Endothelial cell of umbilical vein (primary cell): Measurements from ENCODE around the gene ALDH1A3. TPM values are rescaled to one million over a fixed set of nuclear protein-coding genes. Genes with fewer than 3 reads are reported as not detected.

Experiments used
- BruUV-seq: library from RNA; stranded (reverse); fragments of 400-500 nt; replicated peaks from 2 replicates; lab custom pipeline; 2021; lab: Mats Ljungman, UMichigan
- CTCF ChIA-PET: fragments of 300-600, 350-600 bp; sonication (Branson Sonifier 250); formaldehyde crosslinking; loops from one replicate; lab custom pipeline; 2021; ENCODE audit warnings: antibody characterized with exemption, inconsistent platforms; lab: Charles Lee
- POLR2A ChIA-PET: fragments of 300-600, 350-600 bp; sonication (Branson Sonifier 250); formaldehyde crosslinking; loops from one replicate; lab custom pipeline; 2021; ENCODE audit warnings: antibody characterized with exemption, inconsistent platforms; lab: Charles Lee
- DNase-seq: peaks from one replicate; pipeline ENCODE4 v3.0.0-alpha.2; 2011; ENCODE audit warnings: low read depth, low spot score
- FAIRE-seq: peaks from 2 replicates; lab custom pipeline; 2011; peaks lifted over from hg19 to GRCh38; lab: Jason Lieb, UNC
- H2AFZ ChIP-seq: 2 replicates; pipeline ENCODE4 v1.6.0; 2012; ENCODE audit warnings: low read depth, low read length, control low read depth, inconsistent platforms
- H3K27ac ChIP-seq: 2 replicates; pipeline ENCODE4 v1.5.1; 2011; ENCODE audit warnings: low read depth, mild to moderate bottlenecking, control low read depth, low read length, moderate library complexity; ENCODE audit not compliant: insufficient read depth
- H3K27me3 ChIP-seq, 2 experiments: 2 replicates each; pipeline versions ENCODE4 v1.6.0 to v1.6.1; 2011; ENCODE audit warnings: low read length in 2 of 2, mixed read lengths in 1 of 2; ENCODE audit not compliant: control insufficient read depth in 2 of 2, insufficient read depth in 2 of 2
- H3K36me3 ChIP-seq, 2 experiments: 2 replicates in 1 of 2; 3 replicates in 1 of 2; pipeline ENCODE4 v1.5.1; 2011; ENCODE audit warnings: low read length in 2 of 2, mild to moderate bottlenecking in 1 of 2, moderate library complexity in 1 of 2; ENCODE audit not compliant: control insufficient read depth in 2 of 2, insufficient read depth in 2 of 2; ENCODE audit errors: extremely low read depth in 1 of 2
- H3K4me1 ChIP-seq: 3 replicates; pipeline ENCODE4 v1.5.1; 2011; ENCODE audit warnings: mild to moderate bottlenecking, low read length; ENCODE audit not compliant: control insufficient read depth, insufficient read depth; ENCODE audit errors: extremely low read depth
- H3K4me2 ChIP-seq: 2 replicates; pipeline ENCODE4 v1.6.1; 2011; ENCODE audit warnings: low read length, control low read depth, mixed read lengths; ENCODE audit not compliant: insufficient read depth
- H3K4me3 ChIP-seq, 3 experiments: fragments of 200-600 bp in 1 of 3; sonication (generic), shearing (Covaris generic) in 1 of 3; replicated peaks in 1 of 3; 2 replicates each; pipeline ENCODE4 v1.5.1; 2011 to 2016; ENCODE audit warnings: control low read depth in 3 of 3, low read length in 3 of 3, mild to moderate bottlenecking in 2 of 3, inconsistent platforms in 1 of 3, low read depth in 1 of 3, moderate library complexity in 1 of 3; ENCODE audit not compliant: insufficient read depth in 1 of 3
- H3K79me2 ChIP-seq: 2 replicates; pipeline ENCODE4 v1.6.0; 2012; ENCODE audit warnings: low read length, inconsistent platforms; ENCODE audit not compliant: control insufficient read depth, insufficient read depth
- H3K9ac ChIP-seq: replicated peaks from 2 replicates; pipeline ENCODE3; 2011; ENCODE audit warnings: low read length, control low read depth; ENCODE audit not compliant: insufficient read depth; ENCODE audit errors: extremely low read depth
- H3K9me1 ChIP-seq: replicated peaks from 3 replicates; pipeline ENCODE4 v1.6.0; 2011; ENCODE audit warnings: mild to moderate bottlenecking, low read length; ENCODE audit not compliant: control insufficient read depth, insufficient read depth; ENCODE audit errors: extremely low read depth
- H3K9me3 ChIP-seq: replicated peaks from 2 replicates; pipeline ENCODE4 v1.5.1; 2012; ENCODE audit warnings: low read length, inconsistent platforms; ENCODE audit not compliant: control insufficient read depth, insufficient read depth
- H4K20me1 ChIP-seq: replicated peaks from 2 replicates; pipeline ENCODE3; 2011; ENCODE audit warnings: mild to moderate bottlenecking, low read length; ENCODE audit not compliant: control insufficient read depth, insufficient read depth; ENCODE audit errors: extremely low read depth
- CTCF ChIP-seq, 2 donors: IDR thresholded peaks; 1 replicate in 1 of 2; 2 replicates in 1 of 2; pipeline ENCODE4 v1.5.1; 2011; ENCODE audit warnings: low read length in 2 of 2, mild to moderate bottlenecking in 2 of 2, moderate library complexity in 2 of 2, control low read depth in 1 of 2, inconsistent platforms in 1 of 2, low read depth in 1 of 2; ENCODE audit not compliant: insufficient read depth in 1 of 2; ENCODE audit errors: extremely low read depth in 1 of 2
- EZH2 ChIP-seq: IDR thresholded peaks from 2 replicates; pipeline ENCODE4 v1.6.1; 2012; ENCODE audit warnings: borderline replicate concordance, low read depth, mild to moderate bottlenecking, moderate library complexity, low read length, inconsistent platforms; ENCODE audit not compliant: severe bottlenecking
- FOS ChIP-seq: IDR thresholded peaks from 2 replicates; pipeline ENCODE4 v1.6.1; 2011; ENCODE audit warnings: mild to moderate bottlenecking, low read length, moderate library complexity, borderline replicate concordance; ENCODE audit not compliant: insufficient read depth
- GATA2 ChIP-seq: IDR thresholded peaks from 2 replicates; pipeline ENCODE4 v1.7.0; 2011; ENCODE audit warnings: low read depth, mild to moderate bottlenecking, moderate library complexity, mixed read lengths, low read length; ENCODE audit not compliant: insufficient read length, insufficient read depth
- JUN ChIP-seq: IDR thresholded peaks from 2 replicates; pipeline ENCODE4 v1.6.1; 2011; ENCODE audit warnings: borderline replicate concordance, low read depth; ENCODE audit not compliant: insufficient read length, insufficient read depth
- MAX ChIP-seq: IDR thresholded peaks from 2 replicates; pipeline ENCODE4 v1.6.1; 2011; ENCODE audit not compliant: insufficient read depth, insufficient read length
- MYC ChIP-seq: IDR thresholded peaks from one replicate; pipeline ENCODE4 v1.6.1; 2011; ENCODE audit warnings: mild to moderate bottlenecking, low read depth, low read length
- POLR2A ChIP-seq: IDR thresholded peaks from 2 replicates; pipeline ENCODE4 v1.6.1; 2012; ENCODE audit warnings: low read depth, mild to moderate bottlenecking, control low read depth, low read length
- POLR2AphosphoS5 ChIP-seq: IDR thresholded peaks from 2 replicates; pipeline ENCODE4 v1.6.1; 2012; ENCODE audit warnings: low read depth, mild to moderate bottlenecking, control low read depth, low read length, moderate library complexity; ENCODE audit not compliant: insufficient read depth
- dilution Hi-C: fragments of 300-500 bp; cut with MboI; formaldehyde crosslinking; loops from one replicate; pipeline ENCODE4 v1.15.0; 2019; ENCODE audit warnings: low sequenced_read_pairs; ENCODE audit not compliant: extremely low pct_ligation_motif_present
- intact Hi-C: fragments of 100-400 bp; cut with micrococcal nuclease; formaldehyde crosslinking; loops from one replicate; pipeline ENCODE4 v1.10.0; 2022
- polyA plus RNA-seq, 4 experiments: library from polyadenylated mRNA; depleted of rRNA in 3 of 4; stranded (reverse) in 3 of 4; unstranded in 1 of 4; fragments of >200 nt; gene quantifications; 2 replicates each; pipeline versions ENCODE4 v1.2.1 to v1.2.3, GENCODE V29; 2011 to 2012; ENCODE audit warnings: missing spikeins in 1 of 4
- total RNA-seq: library from RNA; stranded (reverse); gene quantifications from 2 replicates; pipeline ENCODE4 v1.2.3, GENCODE V29; 2021

Gene ALDH1A3
- total and polyA plus RNA-seq, 2 donors (not counting 3 experiments of a cell fraction or from before 2014, with no cell fraction given) = 2.8 to 5.8 TPM

- TF ChIP-seq CTCF (IDR thresholded peaks at IDR 0.05; ENCODE audit: extremely low read depth in 1 of 2, insufficient read depth in 1 of 2, low read depth in 1 of 2, low read length in 2 of 2) (no peak), POLR2A (no peak), MAX (no peak), GATA2 (no peak), EZH2 (no peak), POLR2AphosphoS5 (no peak), MYC (no peak), FOS (no peak), JUN (no peak)
- H3K9me1 ChIP-seq = no peaks in the 10 kb centered on the region
- no peak overlapping the region for H3K27ac ChIP-seq
- no peaks in the 10 kb centered on the region for H3K4me1 ChIP-seq
- no peaks in the 10 kb centered on the region for H4K20me1 ChIP-seq
- H2AFZ ChIP-seq = no peak overlapping the region
- H3K79me2 ChIP-seq = peaks cover 2% of the 10 kb centered on the region
- no peaks in the 10 kb centered on the region for H3K36me3 ChIP-seq
- no peak for DNase-seq
- H3K4me3 ChIP-seq = no peak overlapping the region
- intact Hi-C loops (no loop called here), dilution Hi-C loops (no loop called here)
- CTCF ChIA-PET = no interaction called here
- H3K27me3 ChIP-seq = no peaks in the 10 kb centered on the region
- FAIRE-seq = no peak
- BruUV-seq = no TSS peak
- H3K4me2 ChIP-seq = no peak overlapping the region
- H3K9me3 ChIP-seq = no peaks in the 10 kb centered on the region
- POLR2A ChIA-PET = no interaction called here
- H3K9ac ChIP-seq = no peak overlapping the region
Observed at GRCh38 chr15:100939791-100940190, 60.2 kb downstream of the ALDH1A3 start.
